Left lobe of liver (tissue), 2 donors: Measurements from ENCODE around the gene TGFBI. TPM values are rescaled to one million over a fixed set of nuclear protein-coding genes. Genes with fewer than 3 reads are reported as not detected.
A peak's percentile ranks its signal among the peaks of the same experiment; 100 is the strongest.

Source experiments
- ATAC-seq: fragments of 200-7000 bp; cut with Tn5 transposase; one replicate; pipeline ENCODE4 v1.9.1; 2020; ENCODE audit warnings: mild to moderate bottlenecking, moderate library complexity
- DNase-seq: peaks from one replicate; pipeline ENCODE4 v3.0.0-alpha.2; 2020; ENCODE audit warnings: low spot score
- total RNA-seq: library from RNA; stranded (reverse); gene quantifications from one replicate; pipeline ENCODE4 v1.2.1, GENCODE V29; 2021
- donor health status: DM: no; HTN: no; CAD: no; lungs with moderate emphysema.
- donor health status: DM: no; HTN: yes; CAD: no.

The TGFBI gene
- total RNA-seq, result 49.3 TPM

- DNase-seq (peak; percentile 84), ATAC-seq (peak; percentile 97)
Measured at GRCh38 chr5:136028782-136029742, at the start of gene TGFBI. Gene TGFBI, plus strand, starts transcription at chr5:136028988. Its CDS starts 68 bp downstream, at chr5:136029056.

- no peak for DNase-seq
- no peak for ATAC-seq
Measured at GRCh38 chr5:135978993-135979392, 49.8 kb upstream of the TGFBI start.

- DNase-seq (no peak), ATAC-seq (no peak)
Measured at GRCh38 chr5:135979510-135979909, 49.3 kb upstream of the TGFBI start.

GRCh38 chr5:135980620-135981019 is 48.2 kb upstream of the TGFBI start:
- DNase-seq (no peak), ATAC-seq (no peak)

- no peak for DNase-seq
- no peak for ATAC-seq
Measured at GRCh38 chr5:135985951-135986350, 42.8 kb upstream of the TGFBI start.

GRCh38 chr5:135986401-135986800 is 42.4 kb upstream of the TGFBI start:
- no peak for ATAC-seq
- DNase-seq, result no peak

GRCh38 chr5:135986891-135987401 is 41.8 kb upstream of the TGFBI start:
- ATAC-seq, result no peak

GRCh38 chr5:135988546-135988945 is 40.2 kb upstream of the TGFBI start:
- no peak for DNase-seq
- no peak for ATAC-seq

More at GRCh38 chr5:135986891-135987401, 41.8 kb upstream of the TGFBI start:
- no peak for DNase-seq

GRCh38 chr5:135989686-135990085 is 39.1 kb upstream of the TGFBI start:
- DNase-seq (no peak), ATAC-seq (peak; percentile 91)

- DNase-seq (no peak), ATAC-seq (peak; percentile 34)
Measured at GRCh38 chr5:135990528-135991255, 38.1 kb upstream of the TGFBI start.

- no peak for DNase-seq
- no peak for ATAC-seq
Measured at GRCh38 chr5:135991429-135991828, 37.4 kb upstream of the TGFBI start.

GRCh38 chr5:135993335-135993879 is 35.4 kb upstream of the TGFBI start:
- ATAC-seq, result no peak

GRCh38 chr5:135993880-135994636 is 34.7 kb upstream of the TGFBI start:
- no peak for DNase-seq

More at GRCh38 chr5:135993335-135993879, 35.4 kb upstream of the TGFBI start:
- no peak for DNase-seq

GRCh38 chr5:135995976-135996375 is 32.8 kb upstream of the TGFBI start:
- DNase-seq, result no peak

More at GRCh38 chr5:135993880-135994636, 34.7 kb upstream of the TGFBI start:
- no peak for ATAC-seq

GRCh38 chr5:135996611-135997010 is 32.2 kb upstream of the TGFBI start:
- DNase-seq, result no peak
- ATAC-seq, result no peak

More at GRCh38 chr5:135995976-135996375, 32.8 kb upstream of the TGFBI start:
- ATAC-seq, result no peak

- no peak for DNase-seq
- no peak for ATAC-seq
Measured at GRCh38 chr5:135997673-135998335, 31.0 kb upstream of the TGFBI start.

GRCh38 chr5:135998889-135999288 is 29.9 kb upstream of the TGFBI start:
- DNase-seq, result no peak
- no peak for ATAC-seq

- ATAC-seq, result peak; percentile 32
- DNase-seq, result no peak
Measured at GRCh38 chr5:135999406-136000139, 29.2 kb upstream of the TGFBI start.

GRCh38 chr5:136000147-136000546 is 28.6 kb upstream of the TGFBI start:
- DNase-seq (no peak), ATAC-seq (no peak)
